GM21423 (cell line): ENCODE measurements around the gene ZBED4.

Experiments
- ATAC-seq: cut with Tn5 transposase; IDR thresholded peaks from one replicate; pipeline ENCODE4 v1.9.1; 2021; ENCODE audit warnings: mild to moderate bottlenecking, moderate library complexity; ENCODE audit not compliant: unreplicated experiment

ZBED4 gene

GRCh38 chr22:49896201-49896600 is 42.6 kb downstream of the ZBED4 start:
- no peak for ATAC-seq

DNA sequence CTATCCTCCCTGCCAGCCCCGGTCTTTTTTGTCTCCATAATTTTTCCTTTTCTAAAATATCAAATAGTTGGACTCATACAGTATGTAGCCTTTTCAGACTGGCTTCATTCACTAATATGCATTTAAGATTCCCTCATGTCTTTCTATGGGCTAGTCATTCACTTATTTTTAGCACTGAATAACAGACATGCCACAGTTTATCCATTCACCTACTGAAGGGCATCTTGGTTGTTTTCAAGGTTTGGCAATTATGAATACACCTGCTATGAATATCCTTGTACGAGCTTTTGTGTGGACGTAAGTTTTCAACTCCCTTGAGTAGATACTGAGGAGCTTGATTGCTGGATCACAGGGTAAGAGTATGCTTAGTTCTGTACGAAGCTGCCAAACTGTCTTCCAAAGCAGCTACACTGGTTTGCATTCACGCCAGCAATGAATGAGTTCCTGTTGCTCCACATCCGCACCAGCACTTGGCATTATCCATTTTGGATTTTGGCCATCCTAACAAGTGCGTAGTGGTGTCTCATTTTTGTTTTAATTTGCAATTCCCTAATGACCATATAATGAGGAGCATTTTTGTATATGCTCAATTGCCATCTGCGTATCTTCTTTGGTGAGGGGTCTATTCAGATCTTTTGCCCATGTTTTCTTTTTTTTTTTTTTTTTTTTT is 43.5 kb downstream of the ZBED4 start:
- no peak for ATAC-seq

DNA sequence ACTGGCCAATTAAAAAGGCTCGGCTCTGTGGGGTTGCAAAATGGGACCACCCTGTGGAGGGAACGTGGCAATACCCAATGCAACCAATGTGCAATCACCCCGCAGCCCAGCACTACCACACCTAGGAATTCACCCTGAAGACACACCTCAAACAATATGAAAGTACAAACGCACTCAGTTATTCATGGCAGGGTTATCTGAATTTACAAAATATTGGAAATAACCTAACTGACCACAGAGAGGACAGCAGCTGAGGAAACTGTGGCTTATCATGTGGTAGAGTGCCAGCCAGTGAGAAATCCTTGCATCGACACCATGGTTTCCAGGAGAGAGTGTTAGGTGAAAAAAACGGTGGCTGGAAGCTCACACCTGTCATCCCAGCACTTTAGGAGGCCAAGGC is 45.9 kb downstream of the ZBED4 start:
- ATAC-seq: no peak

DNA sequence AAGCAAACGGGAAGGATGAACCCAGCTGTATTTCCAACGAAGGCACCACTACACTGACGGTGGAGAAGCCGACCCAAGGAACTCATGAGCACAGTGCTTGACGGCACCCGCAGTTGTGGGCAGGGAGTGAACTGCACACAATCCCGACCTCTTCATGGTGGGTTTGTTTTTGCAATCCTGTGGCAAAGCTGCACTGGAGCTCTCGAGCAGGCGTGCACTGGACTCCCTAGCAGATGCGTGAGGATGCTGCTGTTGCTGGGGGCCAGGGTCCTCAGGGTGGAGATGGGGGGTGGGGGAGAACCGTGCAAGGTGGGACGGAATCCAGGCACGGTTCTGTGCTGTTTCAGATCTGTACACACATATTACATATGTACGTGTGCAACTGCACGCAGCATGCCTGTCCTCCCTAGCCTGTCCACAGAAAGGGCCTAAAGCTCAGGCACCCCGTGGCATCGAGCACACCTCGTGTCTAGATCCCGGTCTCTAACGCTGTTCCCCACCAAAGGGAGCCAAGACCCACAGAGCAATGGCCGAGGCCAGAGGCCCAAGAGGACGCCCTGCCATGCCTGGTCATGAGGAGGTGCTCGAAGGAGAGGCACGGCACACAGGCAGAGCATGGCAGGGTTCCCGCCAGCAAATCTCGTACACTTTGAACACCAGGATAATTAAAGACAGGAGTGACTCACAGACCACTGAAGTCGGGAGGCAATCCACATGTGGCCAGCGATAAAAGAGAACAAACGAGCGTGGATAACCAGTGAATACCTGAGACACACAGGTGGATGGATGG is 47.0 kb downstream of the ZBED4 start:
- ATAC-seq: no peak

DNA sequence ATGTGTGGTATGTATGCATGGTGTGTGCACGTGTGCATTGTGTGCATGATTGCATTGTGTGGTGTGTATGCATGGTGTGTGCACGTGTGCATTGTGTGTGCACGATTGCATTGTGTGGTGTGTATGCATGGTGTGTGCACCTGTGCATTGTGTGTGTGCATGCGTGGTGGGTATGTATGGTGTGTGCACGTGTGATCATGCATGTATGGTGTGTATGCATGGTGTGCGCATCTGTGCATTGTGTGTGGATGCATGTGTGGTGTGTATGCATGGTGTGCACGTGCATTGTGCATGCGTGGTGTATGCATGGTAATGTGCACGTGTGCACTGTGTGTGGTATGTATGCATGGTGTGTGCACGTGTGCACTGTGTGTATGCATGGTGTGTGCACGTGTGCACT is 47.8 kb downstream of the ZBED4 start:
- ATAC-seq: no peak

DNA sequence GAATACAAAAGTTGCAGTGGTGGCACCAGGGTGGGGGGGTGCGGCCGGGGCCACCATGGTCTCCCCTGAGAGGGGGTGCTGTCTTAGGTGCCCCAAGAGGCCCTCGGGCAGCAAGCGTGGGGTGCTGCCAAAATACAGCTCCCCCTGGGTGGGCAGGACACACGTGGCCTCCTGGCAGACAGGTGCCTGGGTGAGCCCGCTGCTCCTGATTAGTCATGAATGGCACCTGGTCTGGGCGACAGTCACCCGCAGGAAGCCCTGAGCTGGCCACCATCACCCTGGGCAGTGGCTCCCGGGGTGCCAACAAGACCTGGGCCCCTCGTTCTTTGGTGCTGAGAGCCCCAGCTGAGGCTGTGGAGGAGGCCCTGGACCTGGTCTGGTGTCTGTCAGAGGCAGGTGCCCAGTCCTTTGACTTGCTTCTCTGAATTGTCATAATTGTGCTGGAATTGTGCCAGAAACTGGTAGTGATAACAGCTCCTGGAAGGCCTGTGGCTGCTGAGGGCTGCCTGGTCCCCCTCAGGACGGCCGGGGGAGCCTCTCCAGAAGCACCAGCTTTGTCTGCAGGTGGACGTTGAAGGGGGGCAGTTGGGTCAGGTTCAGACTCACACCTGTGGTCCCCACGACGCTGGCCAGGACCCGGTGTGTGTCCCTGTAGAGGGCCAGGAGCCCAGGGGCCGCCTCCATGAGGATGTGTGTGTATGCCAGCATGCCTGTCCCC is 49.8 kb downstream of the ZBED4 start:
- no peak for ATAC-seq

GRCh38 chr22:49904040-49904369 is 50.4 kb downstream of the ZBED4 start:
- ATAC-seq: no peak

- no peak for ATAC-seq
Measured at GRCh38 chr22:49905465-49905864, 51.8 kb downstream of the ZBED4 start.

DNA sequence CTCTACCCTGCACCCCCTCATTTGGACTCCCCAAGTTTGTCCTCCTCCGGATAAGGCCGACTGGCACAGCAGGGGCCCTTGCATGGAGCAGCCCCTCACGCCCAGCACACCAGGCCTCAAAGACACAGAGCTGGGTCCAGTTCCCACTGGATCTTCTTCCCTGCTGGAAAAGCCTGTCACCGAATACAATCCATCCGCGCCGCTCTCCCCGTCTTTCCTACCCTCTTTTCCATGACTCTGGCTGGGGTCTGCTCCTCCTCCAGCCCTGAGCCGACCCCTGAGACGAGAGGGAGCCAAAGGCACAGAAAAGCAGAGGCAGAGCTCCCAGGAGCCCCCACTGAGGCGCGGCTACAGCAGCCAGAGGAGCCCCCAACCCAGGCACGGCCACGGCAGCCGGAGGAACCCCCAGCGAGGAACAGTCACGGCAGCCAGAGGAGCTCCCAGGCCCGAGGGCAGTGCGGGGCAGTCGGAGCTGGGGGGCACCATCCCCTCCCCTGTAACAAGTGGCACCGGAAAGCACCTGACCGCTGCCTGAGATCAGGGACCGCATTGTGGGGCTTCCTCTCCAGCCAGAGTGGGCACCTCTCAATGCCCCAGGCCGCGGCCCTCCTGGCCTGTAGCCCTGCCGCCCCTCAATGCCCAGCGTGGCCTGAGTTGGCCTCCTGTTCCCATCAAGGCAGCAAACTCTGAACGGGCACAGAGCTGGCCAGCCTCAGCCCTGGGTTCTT is 52.6 kb downstream of the ZBED4 start:
- no peak for ATAC-seq

DNA sequence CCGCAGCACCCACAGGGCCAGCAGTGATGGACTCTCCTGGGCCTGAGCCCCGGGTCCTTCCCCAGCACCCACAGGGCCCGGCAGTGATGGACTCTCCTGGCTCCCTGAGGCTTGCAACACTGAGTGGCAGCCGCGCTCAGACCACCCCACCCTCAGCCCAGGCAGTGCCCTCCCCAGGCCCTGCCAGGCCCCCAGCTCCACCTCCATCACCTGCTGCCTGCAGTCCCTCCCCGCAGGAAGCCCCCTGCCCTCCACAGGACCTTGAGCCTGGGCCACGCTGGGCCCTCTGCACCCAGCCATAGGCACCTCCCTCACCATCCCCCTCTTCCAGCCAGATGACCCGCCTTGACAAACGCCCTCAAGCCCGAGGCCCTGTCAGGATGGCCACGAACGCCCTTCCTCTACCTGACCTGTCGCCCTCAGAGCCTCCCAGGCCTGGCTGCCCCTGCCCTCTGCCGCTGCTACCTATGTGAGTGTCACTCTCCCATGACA is 53.2 kb downstream of the ZBED4 start:
- no peak for ATAC-seq

GRCh38 chr22:49907807-49908206 is 54.2 kb downstream of the ZBED4 start:
- ATAC-seq: no peak

GRCh38 chr22:49909476-49910205 is 56.0 kb downstream of the ZBED4 start:
- ATAC-seq: no peak

GRCh38 chr22:49910229-49911155 is 56.8 kb downstream of the ZBED4 start:
- no peak for ATAC-seq

DNA sequence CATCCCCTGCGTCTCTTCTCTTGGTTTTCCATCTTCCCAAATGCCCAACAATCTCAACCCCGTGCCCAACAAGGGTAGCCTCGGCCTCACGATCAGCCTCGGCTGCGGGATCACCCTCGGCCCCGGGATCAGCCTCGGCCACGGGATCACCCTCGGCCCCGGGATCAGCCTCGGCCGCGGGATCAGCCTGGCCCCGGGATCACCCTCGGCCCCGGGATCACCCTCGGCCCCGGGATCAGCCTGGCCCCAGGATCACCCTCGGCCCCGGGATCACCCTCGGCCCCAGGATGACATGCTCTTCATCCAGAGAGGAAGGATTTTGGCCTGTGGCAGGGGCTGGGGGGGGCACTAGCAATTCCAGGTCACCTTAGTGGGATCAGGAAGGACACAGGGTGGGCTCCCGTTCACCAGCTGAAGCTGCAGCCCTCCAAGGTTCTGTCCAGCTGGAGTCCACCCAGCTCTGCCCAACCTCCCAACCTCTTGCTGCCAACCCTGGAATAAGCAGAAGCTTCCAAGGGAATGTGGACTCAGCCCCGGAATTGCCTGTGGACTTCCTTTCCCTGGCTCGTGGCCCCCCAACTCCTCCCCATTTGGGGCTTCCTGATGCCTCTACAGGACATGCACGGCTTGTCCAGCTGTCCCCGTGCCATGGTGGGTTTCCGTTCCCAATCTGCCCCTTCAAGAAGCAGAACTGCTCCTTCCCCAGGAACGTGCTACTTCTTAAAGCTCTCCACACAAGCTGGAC is 58.4 kb downstream of the ZBED4 start:
- no peak for ATAC-seq

- ATAC-seq: no peak
Measured at GRCh38 chr22:49913026-49913425, 59.4 kb downstream of the ZBED4 start.

DNA sequence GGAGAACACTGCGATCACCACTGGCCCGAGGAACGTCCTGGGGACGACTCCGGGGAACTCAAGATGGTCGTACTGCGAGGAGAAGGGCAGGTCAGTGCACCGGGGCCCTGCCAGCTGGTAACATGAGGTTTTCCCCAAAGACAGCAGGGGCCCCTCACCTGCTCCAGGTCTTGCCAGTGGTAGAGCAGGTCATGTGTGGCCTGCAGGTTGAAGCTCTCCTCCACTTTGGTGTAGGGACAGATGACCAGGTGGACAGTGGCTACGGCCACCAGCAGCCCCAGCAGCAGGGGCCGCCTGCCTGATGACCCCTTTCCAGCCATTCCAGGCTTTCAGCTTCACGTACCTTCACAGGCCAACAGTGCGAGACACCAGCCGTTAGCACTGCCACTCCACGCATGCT is 59.8 kb downstream of the ZBED4 start:
- no peak for ATAC-seq

DNA sequence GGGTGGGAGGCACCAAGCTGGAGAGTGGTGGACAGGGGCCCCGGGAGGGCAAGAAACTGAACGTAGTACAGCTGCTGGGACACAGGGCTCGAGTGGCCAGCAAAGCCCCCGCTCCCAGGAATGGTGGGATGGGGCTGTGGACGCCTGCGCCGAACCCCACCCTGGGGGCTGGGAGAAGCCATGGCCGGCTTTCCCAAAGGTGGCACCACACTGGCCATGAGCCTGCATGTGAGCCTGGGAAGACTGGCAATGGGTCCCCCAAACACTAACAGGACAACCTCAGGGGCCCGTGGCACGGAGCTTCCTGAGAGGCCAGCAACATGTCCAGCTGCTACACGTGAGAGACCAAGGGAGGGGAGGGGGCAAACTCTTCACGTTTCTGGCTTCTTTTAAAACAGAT is 60.6 kb downstream of the ZBED4 start:
- no peak for ATAC-seq

GRCh38 chr22:49915610-49916009 is 62.0 kb downstream of the ZBED4 start:
- no peak for ATAC-seq

DNA sequence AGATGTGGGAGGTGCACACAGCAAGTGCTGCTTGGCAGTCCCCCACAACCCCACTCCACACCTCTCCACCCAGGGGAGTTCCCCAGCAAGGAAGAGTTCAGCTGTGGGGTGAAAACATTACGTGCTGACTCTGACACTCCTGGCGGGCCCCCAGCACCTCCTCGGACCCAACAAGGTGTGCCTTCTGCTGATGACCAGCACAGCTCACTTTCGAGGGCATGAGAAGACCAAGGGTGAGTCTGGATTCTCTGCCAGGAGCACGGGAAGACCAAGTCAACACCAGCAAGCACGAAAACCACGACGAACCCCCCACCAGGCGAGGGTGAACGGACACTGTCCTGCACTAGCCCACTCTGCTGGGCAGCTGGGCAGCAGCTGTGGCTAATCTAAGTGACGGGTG is 63.2 kb downstream of the ZBED4 start:
- no peak for ATAC-seq
